ENCODE measurements around the gene NTNG2. TPM values are rescaled to one million over a fixed set of nuclear protein-coding genes. Genes with fewer than 3 reads are reported as not detected.
"Not testable (repeated sequence)": the region's sequence is repeated elsewhere in the genome, so short reads cannot be mapped to it uniquely, and the experiment has no call there.

Gene NTNG2, protein sequence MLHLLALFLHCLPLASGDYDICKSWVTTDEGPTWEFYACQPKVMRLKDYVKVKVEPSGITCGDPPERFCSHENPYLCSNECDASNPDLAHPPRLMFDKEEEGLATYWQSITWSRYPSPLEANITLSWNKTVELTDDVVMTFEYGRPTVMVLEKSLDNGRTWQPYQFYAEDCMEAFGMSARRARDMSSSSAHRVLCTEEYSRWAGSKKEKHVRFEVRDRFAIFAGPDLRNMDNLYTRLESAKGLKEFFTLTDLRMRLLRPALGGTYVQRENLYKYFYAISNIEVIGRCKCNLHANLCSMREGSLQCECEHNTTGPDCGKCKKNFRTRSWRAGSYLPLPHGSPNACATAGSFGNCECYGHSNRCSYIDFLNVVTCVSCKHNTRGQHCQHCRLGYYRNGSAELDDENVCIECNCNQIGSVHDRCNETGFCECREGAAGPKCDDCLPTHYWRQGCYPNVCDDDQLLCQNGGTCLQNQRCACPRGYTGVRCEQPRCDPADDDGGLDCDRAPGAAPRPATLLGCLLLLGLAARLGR
- total RNA-seq = 0.20 and 0.92 TPM in 2 replicates

DNA sequence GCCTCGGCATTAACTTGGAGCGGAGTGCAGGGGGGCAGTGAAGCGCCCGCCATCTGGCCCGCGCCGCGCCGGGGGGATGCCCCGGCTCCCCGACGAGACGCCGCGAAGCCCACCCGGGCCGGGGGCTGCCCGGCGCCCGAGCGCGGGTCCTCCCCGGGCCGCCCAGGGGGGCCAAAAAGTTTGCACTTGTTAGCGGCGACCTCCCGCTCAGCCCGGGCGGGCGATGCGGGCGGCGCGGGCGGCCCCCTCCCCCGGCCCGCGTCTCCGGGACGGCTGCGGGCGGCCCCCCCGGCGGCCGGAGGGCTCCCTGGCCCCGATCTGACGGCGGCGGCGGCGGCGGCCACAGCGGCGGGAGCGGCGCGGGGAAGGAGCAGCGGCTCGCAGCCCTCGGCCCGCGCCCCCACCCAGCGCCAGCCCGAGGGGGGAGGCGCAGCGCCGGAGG is at the start of gene NTNG2:
Gene NTNG2, plus strand, starts transcription at position 316 of the 442 bp plus-strand sequence. CDS start 4,774 bp downstream, outside the sequence.
- DNase-seq (ENCODE audit: low read depth, low spot score) = no peak

DNA sequence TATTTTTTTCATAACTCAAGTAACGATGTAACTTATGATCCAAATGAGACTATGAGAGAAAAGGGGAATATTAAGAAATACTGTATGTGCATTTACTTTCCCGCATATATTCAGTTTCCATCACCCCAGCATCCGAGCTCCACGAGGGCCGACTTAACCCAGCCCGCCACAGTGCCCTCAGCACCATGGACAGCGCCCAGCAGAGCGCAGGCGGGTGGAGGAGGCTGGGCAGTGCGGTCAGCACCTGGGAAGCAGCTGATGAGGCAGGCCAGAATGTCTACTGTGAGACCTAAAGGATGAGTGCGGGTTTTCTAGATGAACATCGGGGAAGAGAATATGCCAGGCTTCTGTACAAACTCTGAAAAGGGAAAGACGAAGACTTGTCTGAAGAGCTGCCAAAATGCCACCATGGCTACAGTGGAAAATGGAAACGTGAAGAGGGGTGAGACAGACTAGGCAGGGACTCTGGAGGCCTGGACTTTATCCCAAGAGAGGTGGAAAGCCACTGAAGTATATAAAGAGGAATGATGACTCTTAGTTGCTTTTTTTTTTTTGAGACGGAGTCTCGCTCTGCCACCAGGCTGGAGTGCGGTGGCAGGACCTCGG is 47.7 kb upstream of the NTNG2 start:
- no peak for DNase-seq (ENCODE audit: low read depth, low spot score)

DNA sequence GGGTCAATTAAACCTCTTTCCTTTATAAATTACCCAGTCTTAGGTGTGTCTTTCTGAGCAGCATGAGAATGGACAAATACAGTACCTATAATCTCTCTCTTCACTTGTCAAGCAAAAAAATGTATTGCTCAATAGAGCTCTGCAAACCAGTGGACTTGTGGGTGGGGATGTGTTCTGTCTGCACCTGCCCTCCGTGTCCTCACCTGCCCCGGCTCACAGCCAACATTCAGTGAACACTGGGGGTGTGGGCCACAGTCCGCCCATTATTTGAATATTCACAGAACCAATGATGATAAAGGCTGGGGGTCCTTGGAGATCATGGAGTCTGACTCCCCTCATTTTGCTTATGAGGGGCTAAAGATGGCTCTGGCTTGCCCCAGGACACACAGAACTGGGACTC is 45.3 kb upstream of the NTNG2 start:
- no peak for DNase-seq (ENCODE audit: low read depth, low spot score)

DNA sequence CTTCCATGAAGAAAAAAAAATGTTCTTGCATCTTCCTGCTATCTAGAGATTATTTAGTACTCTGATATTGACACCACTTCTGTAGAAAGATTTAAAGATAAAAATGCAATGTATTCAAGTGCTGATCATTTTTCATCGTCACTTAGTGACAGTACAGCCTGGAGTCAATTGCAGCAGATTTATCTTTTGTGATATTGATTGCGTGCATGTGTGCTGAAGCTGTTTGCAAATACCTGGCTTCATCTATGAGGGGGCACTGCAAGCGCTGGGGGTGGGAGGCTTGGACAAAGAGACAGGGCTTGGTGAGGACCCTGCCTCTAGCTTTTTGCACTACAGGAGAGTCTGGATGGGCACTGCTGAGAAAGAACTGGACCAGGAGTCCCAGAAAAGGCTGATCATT is 44.2 kb upstream of the NTNG2 start:
- no peak for DNase-seq (ENCODE audit: low read depth, low spot score)

DNA sequence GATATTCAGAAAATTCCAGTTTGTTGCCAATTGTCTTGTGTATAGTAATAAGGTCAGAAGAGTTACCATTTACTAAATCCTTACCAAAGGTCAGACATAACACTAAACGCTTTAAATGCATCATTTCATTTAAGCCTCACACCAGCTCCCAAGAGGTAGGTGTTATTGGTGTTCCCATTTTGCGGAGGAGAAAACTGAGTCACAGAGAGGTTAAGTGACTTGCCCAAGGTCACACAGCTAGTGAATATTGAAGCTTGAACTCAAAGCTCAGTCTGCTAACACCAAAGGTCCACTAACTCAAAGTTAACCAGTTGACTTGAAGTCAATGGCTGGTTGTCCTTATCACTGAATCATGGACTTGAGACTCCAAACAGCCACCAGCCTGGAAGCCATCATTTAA is 40.8 kb upstream of the NTNG2 start:
- DNase-seq (ENCODE audit: low read depth, low spot score) = no peak

DNA sequence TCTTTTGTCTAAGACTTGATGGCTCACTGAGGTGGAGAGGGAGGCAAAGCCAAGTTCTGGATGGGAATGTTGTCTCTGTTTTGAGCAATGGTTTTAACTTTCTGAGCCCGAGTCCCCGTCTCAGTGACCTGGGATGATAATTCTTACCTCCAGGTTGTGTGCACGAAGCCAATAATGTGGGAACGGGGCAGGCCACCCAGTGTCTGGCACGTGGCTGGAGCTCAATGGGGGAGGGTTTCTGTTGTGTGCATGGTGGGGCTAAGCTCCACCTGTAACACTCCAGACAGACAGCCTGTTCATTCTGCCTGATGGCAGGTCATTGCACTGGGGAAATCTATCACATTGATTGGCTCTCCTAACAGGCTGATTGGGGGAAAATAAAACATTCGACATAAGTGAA is 37.1 kb upstream of the NTNG2 start:
- no peak for DNase-seq (ENCODE audit: low read depth, low spot score)

DNA sequence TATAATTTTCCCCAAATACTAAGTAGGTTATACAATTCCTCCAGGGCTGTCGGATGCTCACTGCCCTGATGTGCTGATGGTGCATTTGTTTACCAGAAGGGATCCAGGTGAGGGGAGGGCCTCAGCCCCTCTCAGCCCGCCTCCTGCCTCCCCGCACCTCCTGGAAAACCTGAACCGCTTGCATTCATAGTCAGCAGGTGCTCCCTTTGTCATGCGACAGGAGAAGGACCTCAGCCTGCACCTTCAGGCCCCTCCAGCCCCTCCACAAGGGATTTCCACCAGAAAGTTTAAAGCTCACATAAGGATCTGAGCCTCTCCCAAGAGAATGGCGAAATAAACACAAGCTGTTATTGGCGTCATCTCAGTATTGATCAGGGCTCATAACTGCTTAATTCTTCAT is 36.5 kb upstream of the NTNG2 start:
- no peak for DNase-seq (ENCODE audit: low read depth, low spot score)

DNA sequence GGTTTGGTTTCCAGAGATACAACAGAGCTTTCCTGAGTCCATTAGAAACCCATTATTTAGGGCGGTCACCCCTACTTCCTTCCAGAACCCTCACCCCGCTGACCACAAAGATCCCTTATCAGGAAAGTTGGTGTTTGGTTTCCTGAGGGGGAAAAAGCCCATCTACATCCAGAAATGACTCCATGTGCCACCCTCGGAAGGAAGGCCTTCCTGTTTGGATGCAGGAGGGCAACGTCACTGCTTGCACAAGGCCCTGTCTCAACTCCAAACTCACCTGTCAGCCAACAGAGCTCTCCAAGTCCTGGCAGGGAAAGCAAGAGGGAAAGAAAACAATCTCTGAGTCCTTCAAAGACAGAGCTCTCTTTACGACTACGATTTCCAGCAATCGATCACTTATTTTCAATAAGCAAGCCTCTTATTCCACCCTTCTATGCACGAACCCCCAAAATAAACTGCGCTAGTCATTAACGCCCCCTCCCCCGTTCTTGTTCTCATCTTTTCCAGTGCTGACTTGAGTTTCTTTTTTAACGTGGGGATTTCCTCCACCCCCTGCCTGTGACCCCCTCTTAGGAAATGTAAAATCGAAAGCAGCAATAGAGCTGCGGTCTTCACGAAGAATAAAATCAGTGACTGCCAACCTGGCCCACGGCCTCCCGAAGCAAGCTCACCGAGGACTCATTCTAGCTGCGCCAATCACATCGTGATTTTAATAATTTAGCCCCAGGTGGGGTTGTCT is 35.7 kb upstream of the NTNG2 start:
- no peak for DNase-seq (ENCODE audit: low read depth, low spot score)

DNA sequence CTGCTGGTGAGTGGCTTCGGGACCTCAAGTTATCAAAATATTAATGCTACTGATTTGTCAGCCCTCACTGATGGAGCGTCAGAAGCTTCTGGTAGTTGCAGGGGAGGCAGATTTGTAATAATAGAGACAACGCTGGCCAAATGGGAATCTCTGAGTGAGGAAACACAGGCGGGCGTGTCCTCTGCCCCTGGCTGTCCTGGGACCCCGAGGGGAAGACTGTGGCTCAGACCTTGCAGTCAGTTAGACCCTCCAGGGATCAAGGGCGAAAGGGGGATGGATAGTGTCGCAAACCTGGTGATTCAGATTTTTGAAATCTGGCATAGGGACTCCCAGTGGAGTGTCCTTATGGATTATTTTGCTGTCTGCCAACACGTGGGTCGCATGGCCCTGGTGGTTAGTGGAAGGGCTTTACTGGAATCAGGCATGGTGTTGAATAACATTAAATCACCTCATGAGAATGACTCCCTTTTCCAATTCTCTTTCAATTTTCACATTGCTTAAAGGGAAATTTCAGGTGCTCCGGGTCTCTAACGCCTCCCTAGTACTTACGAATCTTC is 35.1 kb upstream of the NTNG2 start:
- no peak for DNase-seq (ENCODE audit: low read depth, low spot score)

DNA sequence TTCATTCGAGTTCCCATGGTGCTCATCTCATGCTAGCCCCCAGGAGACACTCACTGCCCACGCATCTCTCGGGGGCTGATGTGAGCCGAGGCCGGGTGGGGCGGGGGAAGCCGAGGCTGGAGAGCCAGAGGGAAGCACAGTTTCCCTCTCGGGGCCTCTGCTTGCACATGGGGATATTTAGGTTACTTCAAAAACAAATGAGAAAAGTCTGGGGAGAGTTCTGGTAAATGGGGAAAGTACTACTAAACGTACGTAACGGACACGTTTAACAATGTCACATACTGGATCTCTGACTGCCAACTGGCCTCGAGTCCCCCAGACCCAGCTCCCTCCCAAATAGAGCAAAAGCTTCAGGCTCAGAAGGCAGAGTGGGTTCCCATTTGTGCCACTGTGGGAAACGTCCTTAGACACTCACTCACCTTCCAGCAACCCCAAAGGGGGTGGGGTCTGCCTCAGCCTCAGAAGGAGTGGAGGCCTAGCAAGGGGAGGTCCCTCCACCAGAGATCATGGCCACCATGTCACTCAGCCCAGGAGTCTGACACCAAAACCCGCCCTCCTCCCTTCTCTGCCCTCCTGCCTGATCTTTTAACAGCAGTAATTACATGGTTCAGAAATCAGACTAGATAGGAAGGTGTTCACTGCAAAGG is 33.8 kb upstream of the NTNG2 start:
- DNase-seq (ENCODE audit: low read depth, low spot score) = no peak

DNA sequence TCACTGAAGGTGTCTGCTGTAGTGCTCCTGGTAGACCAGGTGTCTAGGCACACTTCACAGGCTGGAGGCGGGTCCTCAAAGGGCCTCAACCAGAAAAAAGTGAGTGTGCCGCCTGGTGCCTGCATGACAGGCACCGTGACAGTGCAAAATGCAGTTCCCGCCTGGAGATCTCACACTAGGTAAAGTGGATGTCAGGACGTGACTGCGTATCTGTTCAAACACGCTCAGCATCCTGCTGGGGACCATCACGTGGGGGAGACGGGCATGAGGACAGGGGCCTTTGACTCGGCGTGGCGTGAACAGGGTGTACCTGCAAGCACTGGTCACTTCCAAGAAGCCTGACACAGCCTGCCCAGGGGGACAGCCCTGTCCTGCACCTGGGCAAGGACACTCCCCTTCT is 32.3 kb upstream of the NTNG2 start:
- DNase-seq (ENCODE audit: low read depth, low spot score) = no peak

DNA sequence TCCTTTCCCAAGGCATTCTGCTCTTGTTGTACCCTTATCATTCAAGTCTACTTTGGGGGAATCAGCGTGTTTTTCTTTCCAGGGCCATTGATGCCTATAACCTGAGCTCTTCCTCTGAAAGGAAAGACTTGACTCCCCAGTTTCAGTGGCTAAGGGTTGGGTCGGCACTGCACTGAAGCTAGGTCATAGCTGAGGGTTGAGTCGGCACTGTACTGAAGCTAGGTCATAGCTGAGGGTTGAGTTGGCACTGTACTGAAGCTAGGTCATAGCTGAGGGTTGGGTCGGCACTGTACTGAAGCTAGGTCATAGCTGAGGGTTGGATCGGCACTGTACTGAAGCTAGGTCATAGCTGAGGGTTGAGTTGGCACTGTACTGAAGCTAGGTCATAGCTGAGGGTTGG is 27.8 kb upstream of the NTNG2 start:
- DNase-seq (ENCODE audit: low read depth, low spot score) = not testable (repeated sequence)

DNA sequence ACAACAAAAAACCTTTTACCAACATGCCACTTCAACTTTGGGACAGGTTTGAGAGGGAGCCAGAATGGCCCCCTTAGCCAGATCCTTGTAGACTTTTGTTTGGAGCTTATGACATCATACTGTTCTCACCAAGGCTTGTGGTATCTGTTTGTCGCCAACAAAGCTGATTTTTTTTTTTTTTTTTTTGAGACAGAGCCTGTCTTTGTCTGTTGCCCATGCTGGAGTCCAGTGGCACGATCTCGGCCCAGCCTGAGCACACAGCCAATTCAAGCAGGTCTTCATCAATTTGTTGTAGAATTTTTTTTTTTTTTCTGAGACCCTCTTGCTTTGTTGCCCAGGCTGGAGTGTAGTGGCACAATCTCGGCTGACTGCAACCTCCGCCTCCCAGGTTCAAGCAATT is 26.4 kb upstream of the NTNG2 start:
- DNase-seq (ENCODE audit: low read depth, low spot score) = no peak

DNA sequence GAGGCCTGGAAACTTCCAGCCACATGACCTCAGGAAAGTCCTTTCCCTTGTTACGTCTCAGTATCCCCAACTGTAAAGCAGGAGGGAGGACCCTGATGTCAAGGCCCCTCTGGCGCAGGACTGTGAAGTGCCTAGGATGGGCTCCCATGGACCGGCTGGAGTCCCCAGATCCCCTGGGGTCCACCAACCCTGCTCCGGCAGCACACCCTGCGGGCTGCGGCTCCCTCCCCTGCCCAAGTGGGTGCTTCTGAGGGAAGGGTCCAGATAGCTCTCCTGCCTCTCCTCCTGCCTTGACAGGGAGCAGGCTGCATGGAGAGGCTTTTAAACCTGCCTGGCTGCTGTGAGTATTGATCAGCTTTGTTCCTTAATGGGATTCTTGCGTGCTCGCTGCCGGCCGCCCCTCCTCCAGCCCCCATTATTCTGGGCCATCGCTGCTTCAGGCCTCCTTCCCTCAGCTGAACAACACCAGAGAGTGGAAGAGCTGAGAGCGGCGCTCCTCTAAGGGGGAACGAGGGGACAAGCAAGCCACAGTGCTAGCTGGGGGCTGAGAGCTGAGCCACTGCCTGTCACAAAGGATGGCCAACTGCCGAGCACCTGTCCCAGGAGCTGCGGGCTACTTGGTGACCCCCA is 25.6 kb upstream of the NTNG2 start:
- no peak for DNase-seq (ENCODE audit: low read depth, low spot score)

DNA sequence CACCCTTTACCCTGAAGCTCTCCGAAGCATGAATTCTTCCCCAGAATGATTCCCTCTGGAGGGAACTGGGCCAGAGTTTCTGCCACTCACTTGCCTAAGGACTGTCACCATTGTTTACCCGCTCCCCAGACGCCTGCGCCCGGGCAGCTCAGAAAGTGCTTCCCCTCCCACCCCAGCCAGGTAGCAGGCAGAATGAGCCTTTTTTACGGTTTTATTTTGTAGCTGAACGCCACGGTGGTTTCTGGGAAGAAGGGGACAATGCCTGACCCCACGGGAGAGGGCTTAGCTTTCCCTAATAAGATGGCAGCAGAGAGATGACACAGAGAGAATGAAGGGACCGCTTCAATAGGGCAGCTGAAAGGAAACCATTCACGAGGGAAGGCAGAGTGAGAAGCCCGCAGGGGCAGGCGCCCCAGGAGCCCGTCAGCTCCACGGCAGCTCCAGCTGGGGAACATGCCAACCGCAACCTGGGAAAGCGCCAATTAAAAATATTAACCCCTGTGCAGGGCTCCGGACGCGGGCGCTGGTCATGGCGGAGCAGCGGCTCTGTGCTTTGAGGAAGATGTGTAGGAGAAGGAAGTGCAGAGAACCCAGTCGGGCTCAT is 20.4 kb upstream of the NTNG2 start:
- DNase-seq (ENCODE audit: low read depth, low spot score) = no peak

DNA sequence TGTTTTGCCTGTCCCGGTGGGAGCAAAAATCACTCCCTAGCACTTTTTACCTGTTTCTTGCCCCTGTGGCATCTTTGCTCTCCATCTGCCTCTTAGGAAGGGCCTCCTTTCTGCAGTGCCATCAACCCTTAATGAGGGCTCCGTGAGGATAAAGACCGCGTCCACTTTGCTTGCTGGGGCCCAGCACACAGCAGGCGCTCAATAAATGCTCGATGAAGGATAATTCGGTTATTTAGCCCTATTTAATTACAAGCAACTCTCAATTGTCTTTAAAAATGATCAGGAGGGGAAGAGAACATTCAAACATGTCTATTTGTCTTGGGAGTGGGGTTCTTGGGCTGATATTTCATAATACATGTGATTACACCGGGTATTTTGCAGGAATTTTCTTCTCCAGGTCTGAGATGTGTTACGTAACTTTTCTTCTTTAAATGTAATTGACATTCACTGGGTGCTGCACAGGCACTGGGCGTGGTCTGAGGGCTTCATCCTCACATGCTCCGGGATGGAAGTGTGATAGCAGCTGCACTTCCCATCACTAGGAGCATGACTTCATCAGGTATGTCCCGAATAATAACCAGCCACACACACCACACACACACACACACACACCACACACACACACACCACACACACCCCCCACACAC is 19.8 kb upstream of the NTNG2 start:
- DNase-seq (ENCODE audit: low read depth, low spot score) = no peak

DNA sequence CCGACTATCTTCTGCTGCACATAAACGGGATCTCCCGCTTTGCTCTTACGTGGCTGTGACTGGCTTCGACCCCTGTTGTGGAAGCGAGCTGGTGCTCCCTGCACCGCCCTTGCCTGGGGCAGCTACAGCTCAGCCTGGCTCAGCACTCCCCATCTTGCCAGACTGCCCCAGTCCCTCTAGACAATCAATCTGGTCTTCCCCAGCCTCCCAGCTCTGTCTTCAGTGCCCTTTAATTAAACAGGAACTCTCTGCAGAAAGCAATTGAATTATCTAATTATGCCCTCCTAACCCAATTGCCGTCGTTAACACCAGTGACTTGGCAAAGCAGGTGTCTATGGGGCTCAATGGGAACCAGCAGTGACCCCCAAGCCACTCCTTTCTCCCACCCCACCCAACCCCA is 18.9 kb upstream of the NTNG2 start:
- DNase-seq (ENCODE audit: low read depth, low spot score) = no peak

DNA sequence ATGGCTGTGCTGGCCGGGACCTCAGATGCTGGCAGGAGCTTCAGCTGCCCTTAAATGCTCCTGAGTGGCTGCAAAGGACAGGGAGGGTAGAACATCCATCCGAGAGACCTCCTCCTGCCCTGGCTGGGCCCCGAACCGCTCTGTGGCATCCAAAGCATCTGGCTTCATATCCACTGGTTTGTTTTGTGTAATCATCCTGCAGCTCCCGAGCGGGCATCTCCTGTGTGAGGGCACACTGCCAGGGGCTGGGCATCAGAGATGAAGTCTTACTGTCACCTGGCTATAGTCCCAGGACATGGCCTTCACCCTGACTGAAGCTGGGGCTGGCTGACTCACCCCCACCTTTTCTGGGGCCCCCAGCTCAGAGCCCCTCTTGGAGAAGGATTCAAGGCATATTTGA is 18.5 kb upstream of the NTNG2 start:
- no peak for DNase-seq (ENCODE audit: low read depth, low spot score)

DNA sequence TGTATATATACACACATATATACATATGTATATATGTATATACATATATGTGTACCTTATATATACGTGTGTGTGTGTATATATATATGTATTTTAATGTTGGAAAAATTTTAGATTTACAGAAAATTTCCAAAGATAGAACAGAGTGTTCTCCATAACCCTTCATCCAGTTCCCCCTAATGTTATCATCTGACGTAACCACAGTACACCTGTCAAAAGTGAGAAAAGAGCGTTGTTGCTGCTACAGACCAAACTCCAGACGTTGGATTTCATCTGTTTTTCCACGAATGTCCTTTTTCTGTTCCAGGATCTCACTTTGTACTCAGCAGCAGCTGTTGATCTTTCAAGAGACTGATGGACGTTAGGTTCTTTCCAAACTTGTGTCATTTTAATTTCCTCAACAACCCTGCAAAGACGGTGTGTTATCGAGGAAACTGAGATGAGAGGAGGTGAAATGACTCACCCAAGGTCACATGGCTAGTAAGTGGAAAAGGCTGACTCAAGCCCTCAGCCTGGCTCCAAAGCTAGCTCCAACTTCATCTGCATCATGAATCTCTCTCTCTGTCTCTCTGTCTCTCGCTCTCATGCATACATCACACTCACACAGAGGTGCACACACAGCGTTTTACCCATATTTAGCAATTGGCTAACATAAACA is 17.0 kb upstream of the NTNG2 start:
- no peak for DNase-seq (ENCODE audit: low read depth, low spot score)

All from pulmonary artery endothelial cell (primary cell).